Nephron progenitor cell (in vitro differentiated cells): Measurements from ENCODE around the gene CDH11.

ENCODE experiments used
- DNase-seq: peaks from one replicate; pipeline ENCODE4 v3.0.0; 2021
- H3K27ac Mint-ChIP-seq: 2 replicates; pipeline ENCODE4 v1.8.0; 2021; ENCODE audit warnings: mild to moderate bottlenecking, moderate library complexity, mixed read lengths
- H3K27me3 Mint-ChIP-seq: 2 replicates; pipeline ENCODE4 v1.8.0; 2021; ENCODE audit warnings: mild to moderate bottlenecking, low read depth, mixed read lengths; ENCODE audit not compliant: poor library complexity
- H3K36me3 Mint-ChIP-seq: 2 replicates; pipeline ENCODE4 v1.8.0; 2021; ENCODE audit warnings: low read depth, mixed read lengths
- H3K4me1 Mint-ChIP-seq: 2 replicates; pipeline ENCODE4 v1.8.0; 2021; ENCODE audit warnings: mixed read lengths
- H3K4me3 Mint-ChIP-seq: 2 replicates; pipeline ENCODE4 v1.8.0; 2021; ENCODE audit warnings: mild to moderate bottlenecking, moderate library complexity, mixed read lengths
- H3K9me3 Mint-ChIP-seq: 2 replicates; pipeline ENCODE4 v1.8.0; 2021; ENCODE audit warnings: mild to moderate bottlenecking, moderate library complexity, mixed read lengths
- CTCF ChIP-seq: fragments of 200-600 bp; sonication (generic); IDR thresholded peaks from 2 replicates; pipeline ENCODE4 v1.5.0; 2021; ENCODE audit warnings: antibody characterized with exemption

The CDH11 gene

GRCh38 chr16:65095090-65095728, 26.7 kb downstream of the CDH11 start:
- no peak for DNase-seq
- no peak overlapping the region for H3K27ac Mint-ChIP-seq
- H3K9me3 Mint-ChIP-seq = no peaks in the 10 kb centered on the region
- H3K4me3 Mint-ChIP-seq = no peak overlapping the region
- H3K27me3 Mint-ChIP-seq = no peaks in the 10 kb centered on the region
- peaks cover 86% of the 10 kb centered on the region for H3K36me3 Mint-ChIP-seq
- peaks cover 10% of the 10 kb centered on the region for H3K4me1 Mint-ChIP-seq
- no peak for TF ChIP-seq CTCF

- no peaks in the 10 kb centered on the region for H3K27me3 Mint-ChIP-seq
- no peaks in the 10 kb centered on the region for H3K9me3 Mint-ChIP-seq
- H3K27ac Mint-ChIP-seq = no peak overlapping the region
- H3K36me3 Mint-ChIP-seq = peaks cover 74% of the 10 kb centered on the region
- DNase-seq = no peak
- H3K4me3 Mint-ChIP-seq = no peak overlapping the region
- no peak for TF ChIP-seq CTCF
- H3K4me1 Mint-ChIP-seq = no peaks in the 10 kb centered on the region
These were observed 27.9 kb downstream of the CDH11 start for GRCh38 chr16:65094009-65094408.

GRCh38 chr16:65083164-65083857, 38.6 kb downstream of the CDH11 start:
- no peak overlapping the region for H3K4me3 Mint-ChIP-seq
- no peaks in the 10 kb centered on the region for H3K9me3 Mint-ChIP-seq
- H3K27ac Mint-ChIP-seq = peak overlapping the region; percentile 85
- H3K36me3 Mint-ChIP-seq = peaks cover 39% of the 10 kb centered on the region
- no peaks in the 10 kb centered on the region for H3K27me3 Mint-ChIP-seq
- TF ChIP-seq CTCF = no peak
- peaks cover 16% of the 10 kb centered on the region for H3K4me1 Mint-ChIP-seq
- no peak for DNase-seq

- no peak for DNase-seq
- H3K36me3 Mint-ChIP-seq = peaks cover 33% of the 10 kb centered on the region
- H3K4me3 Mint-ChIP-seq = no peak overlapping the region
- no peak for TF ChIP-seq CTCF
- H3K27ac Mint-ChIP-seq = peak overlapping the region; percentile 33
- H3K9me3 Mint-ChIP-seq = no peaks in the 10 kb centered on the region
- peaks cover 35% of the 10 kb centered on the region for H3K4me1 Mint-ChIP-seq
- H3K27me3 Mint-ChIP-seq = no peaks in the 10 kb centered on the region
These were observed 42.3 kb downstream of the CDH11 start for GRCh38 chr16:65079549-65079948.

GRCh38 chr16:65077181-65077580, 44.7 kb downstream of the CDH11 start:
- TF ChIP-seq CTCF = no peak
- no peaks in the 10 kb centered on the region for H3K9me3 Mint-ChIP-seq
- H3K27me3 Mint-ChIP-seq = no peaks in the 10 kb centered on the region
- DNase-seq = no peak
- H3K27ac Mint-ChIP-seq = no peak overlapping the region
- peaks cover 46% of the 10 kb centered on the region for H3K4me1 Mint-ChIP-seq
- H3K36me3 Mint-ChIP-seq = peaks cover 26% of the 10 kb centered on the region
- no peak overlapping the region for H3K4me3 Mint-ChIP-seq

- no peak for TF ChIP-seq CTCF
- Mint-ChIP-seq H3K4me3 (no peak overlapping the region), H3K4me1 (peaks cover 58% of the 10 kb centered on the region), H3K9me3 (no peaks in the 10 kb centered on the region), H3K36me3 (peaks cover 25% of the 10 kb centered on the region), H3K27ac (no peak overlapping the region), H3K27me3 (no peaks in the 10 kb centered on the region)
- no peak for DNase-seq
These were observed 46.0 kb downstream of the CDH11 start for GRCh38 chr16:65075877-65076276.
